Aorta (tissue), 5 donors: ENCODE results near the gene FRMPD1. TPM values are rescaled to one million over a fixed set of nuclear protein-coding genes. Genes with fewer than 3 reads are reported as not detected.
A peak's percentile ranks its signal among the peaks of the same experiment; 100 is the strongest.

Experiments
- ATAC-seq: fragments of 200-7000 bp; cut with Tn5 transposase; one replicate; pipeline ENCODE4 v1.9.1; 2022; ENCODE audit warnings: moderate library complexity; ENCODE audit not compliant: low FRiP score
- DNase-seq, 2 donors: peaks; one replicate each; pipeline ENCODE4 v3.0.0-alpha.2; 2020
- H3K27ac ChIP-seq, 2 donors: one replicate each; pipeline ENCODE4 v1.5.1; 2013; ENCODE audit warnings: low read length in 2 of 2, mild to moderate bottlenecking in 2 of 2, moderate library complexity in 2 of 2, control low read depth in 1 of 2, inconsistent platforms in 1 of 2, low read depth in 1 of 2
- H3K27me3 ChIP-seq, 2 donors: one replicate each; pipeline ENCODE4 v1.6.1; 2013; ENCODE audit warnings: control low read depth in 1 of 2, low read length in 1 of 2, mild to moderate bottlenecking in 1 of 2, moderate library complexity in 1 of 2; ENCODE audit not compliant: insufficient read depth in 2 of 2, control insufficient read depth in 1 of 2
- H3K36me3 ChIP-seq, 2 donors: one replicate each; pipeline ENCODE4 v1.6.1; 2013; ENCODE audit warnings: control low read depth in 1 of 2, low read length in 1 of 2, mild to moderate bottlenecking in 1 of 2; ENCODE audit not compliant: insufficient read depth in 2 of 2, control insufficient read depth in 1 of 2
- H3K4me1 ChIP-seq, 2 donors: one replicate each; pipeline ENCODE4 v1.6.1; 2013; ENCODE audit warnings: low read length in 2 of 2, control low read depth in 1 of 2, mild to moderate bottlenecking in 1 of 2, moderate library complexity in 1 of 2; ENCODE audit not compliant: insufficient read depth in 2 of 2, control insufficient read depth in 1 of 2
- H3K4me3 ChIP-seq, 2 donors: one replicate each; pipeline ENCODE4 v1.5.1; 2013; ENCODE audit warnings: low read length in 2 of 2, control low read depth in 1 of 2, mild to moderate bottlenecking in 1 of 2
- H3K9me3 ChIP-seq: one replicate; pipeline ENCODE4 v1.6.1; 2013; ENCODE audit warnings: mild to moderate bottlenecking, low read length; ENCODE audit not compliant: control insufficient read depth
- WGBS, 2 donors: extraction: QIAGEN DNeasy Blood & Tissue Kit; methylation state at CpG; one replicate each; pipeline ENCODE4 v1.1.7; 2013; 5-methylcytosine and 5-hydroxymethylcytosine counted together
- intact Hi-C, 2 donors: fragments of 100-400 bp; cut with DNase I; formaldehyde crosslinking; loops; one replicate each; pipeline versions ENCODE4 v1.14.2 to v1.15.0; 2022
- polyA plus RNA-seq, 2 donors: library from polyadenylated mRNA; stranded (reverse); fragments of 200-250 nt; gene quantifications; one replicate each; pipeline ENCODE4 v1.2.3, GENCODE V29; 2013
- total RNA-seq, 2 donors: library from RNA; stranded (reverse); fragmentation: NEBNext Ultra II Directional; extraction: Animal tissue kit (Norgen Biotek cat#: 25700); gene quantifications; one replicate each; pipeline ENCODE4 v1.2.1, GENCODE V29; 2021
- donor health status: healthy with polysubstance abuse.
- donor health status: Bipolar disorder and iron deficiency.
- donor health status: DM: no; HTN: no; CAD: no.
- donor health status: DM: no; HTN: no; CAD: no.
- donor health status: DM: yes; HTN: yes; CAD: no.

FRMPD1 gene
- total and polyA plus RNA-seq, 4 donors: 0.06 TPM; not detected in 3

GRCh38 chr9:37639841-37640240, 10.9 kb upstream of the FRMPD1 start:
- intact Hi-C loops: loop anchor here in 1 of 2 donors (10.0 kb wide), 1 partner anchor 45 kb away; no protein-coding TSS in a partner anchor
- H3K4me1 ChIP-seq: no peaks in the 10 kb centered on the region
- peaks cover 0 to 2% of the 10 kb centered on the region in 2 donors for H3K27me3 ChIP-seq
- 81 to 82% methylated on average over 3 of the region's 3 CpGs for WGBS, 2 donors
- no peak overlapping the region for H3K4me3 ChIP-seq
- no peaks in the 10 kb centered on the region for H3K36me3 ChIP-seq
- H3K27ac ChIP-seq: no peak overlapping the region
- no peaks in the 10 kb centered on the region for H3K9me3 ChIP-seq
- ATAC-seq (no peak), DNase-seq (no peak)

- 70 to 75% methylated on average over 3 of the region's 3 CpGs for WGBS, 2 donors
- Histone ChIP-seq H3K4me3 (no peak overlapping the region), H3K27ac (no peak overlapping the region), H3K36me3 (no peaks in the 10 kb centered on the region), H3K4me1 (no peaks in the 10 kb centered on the region), H3K27me3 (peaks cover 0 to 2% of the 10 kb centered on the region in 2 donors), H3K9me3 (no peaks in the 10 kb centered on the region)
- intact Hi-C loops: no loop called here
- no peak for DNase-seq
- ATAC-seq: no peak
Measured at GRCh38 chr9:37640246-37640645, 10.5 kb upstream of the FRMPD1 start.

GRCh38 chr9:37641331-37641730, 9.4 kb upstream of the FRMPD1 start:
- no peaks in the 10 kb centered on the region for H3K36me3 ChIP-seq
- peaks cover 0 to 2% of the 10 kb centered on the region in 2 donors for H3K27me3 ChIP-seq
- intact Hi-C loops: no loop called here
- ATAC-seq (no peak), DNase-seq (no peak)
- 67 to 72% methylated on average over 3 of the region's 3 CpGs for WGBS, 2 donors
- H3K4me3 ChIP-seq: no peak overlapping the region
- no peaks in the 10 kb centered on the region for H3K9me3 ChIP-seq
- H3K4me1 ChIP-seq: no peaks in the 10 kb centered on the region
- no peak overlapping the region for H3K27ac ChIP-seq

- no peaks in the 10 kb centered on the region for H3K4me1 ChIP-seq
- H3K27me3 ChIP-seq: peaks cover 0 to 2% of the 10 kb centered on the region in 2 donors
- ATAC-seq (no peak), DNase-seq (no peak)
- intact Hi-C loops: no loop called here
- H3K4me3 ChIP-seq: no peak overlapping the region
- H3K9me3 ChIP-seq: no peaks in the 10 kb centered on the region
- H3K27ac ChIP-seq: no peak overlapping the region
- H3K36me3 ChIP-seq: no peaks in the 10 kb centered on the region
Measured at GRCh38 chr9:37643214-37643613, 7.5 kb upstream of the FRMPD1 start.

- DNase-seq (no peak), ATAC-seq (no peak)
- intact Hi-C loops: no loop called here
- WGBS, 2 donors: 36 to 38% methylated on average over 5 of the region's 5 CpGs
- H3K4me1 ChIP-seq: no peaks in the 10 kb centered on the region
- H3K36me3 ChIP-seq: no peaks in the 10 kb centered on the region
- H3K4me3 ChIP-seq: no peak overlapping the region
- H3K27ac ChIP-seq: no peak overlapping the region
- H3K27me3 ChIP-seq: peaks cover 0 to 2% of the 10 kb centered on the region in 2 donors
- H3K9me3 ChIP-seq: no peaks in the 10 kb centered on the region
Measured at GRCh38 chr9:37645903-37646506, 4.7 kb upstream of the FRMPD1 start.

- Histone ChIP-seq H3K27me3 (no peaks in the 10 kb centered on the region), H3K4me1 (no peaks in the 10 kb centered on the region), H3K27ac (no peak overlapping the region), H3K4me3 (peak overlapping the region in 1 of 2 donors; percentile 49), H3K9me3 (no peaks in the 10 kb centered on the region), H3K36me3 (no peaks in the 10 kb centered on the region)
- DNase-seq (no peak), ATAC-seq (peak; percentile 4)
- intact Hi-C loops: no loop called here
- WGBS, 2 donors: 17 to 22% methylated on average over 22 to 45 of the region's 45 CpGs
Measured at GRCh38 chr9:37650299-37650872, 368 bp upstream of the FRMPD1 start.

GRCh38 chr9:37652261-37652660, 1.5 kb downstream of the FRMPD1 start:
- Histone ChIP-seq H3K27me3 (no peaks in the 10 kb centered on the region), H3K4me1 (no peaks in the 10 kb centered on the region), H3K27ac (no peak overlapping the region), H3K9me3 (no peaks in the 10 kb centered on the region), H3K36me3 (no peaks in the 10 kb centered on the region), H3K4me3 (no peak overlapping the region)
- no peak for DNase-seq
- WGBS, 2 donors: 80 to 87% methylated on average over 7 of the region's 7 CpGs
- ATAC-seq: no peak
- intact Hi-C loops: no loop called here

- Histone ChIP-seq H3K4me1 (no peaks in the 10 kb centered on the region), H3K36me3 (no peaks in the 10 kb centered on the region), H3K4me3 (no peak overlapping the region), H3K27me3 (peaks cover 0 to 2% of the 10 kb centered on the region in 2 donors), H3K9me3 (no peaks in the 10 kb centered on the region), H3K27ac (no peak overlapping the region)
- 73 to 84% methylated on average over 2 of the region's 2 CpGs for WGBS, 2 donors
- DNase-seq: no peak
- ATAC-seq: no peak
- intact Hi-C loops: no loop called here
Measured at GRCh38 chr9:37653385-37653784, 2.6 kb downstream of the FRMPD1 start.

GRCh38 chr9:37656936-37657335, 6.2 kb downstream of the FRMPD1 start:
- DNase-seq: no peak

More at GRCh38 chr9:37656936-37657335, 6.2 kb downstream of the FRMPD1 start:
- no peak for ATAC-seq
- intact Hi-C loops: no loop called here
- Histone ChIP-seq H3K27ac (no peak overlapping the region), H3K27me3 (peaks cover 0 to 3% of the 10 kb centered on the region in 2 donors), H3K36me3 (no peaks in the 10 kb centered on the region), H3K4me1 (no peaks in the 10 kb centered on the region), H3K9me3 (no peaks in the 10 kb centered on the region), H3K4me3 (no peak overlapping the region)
- 58 to 64% methylated on average over 1 of the region's 1 CpG for WGBS, 2 donors
